Measurements from ENCODE around the gene TTC28.
"Not testable (repeated sequence)": the region's sequence is repeated elsewhere in the genome, so short reads cannot be mapped to it uniquely, and the experiment has no call there.

The TTC28 gene

GRCh38 chr22:28402060-28402459, 277.6 kb downstream of the TTC28 start:
- no peak for DNase-seq

GRCh38 chr22:28398981-28399380, 280.7 kb downstream of the TTC28 start:
- DNase-seq, result no peak

- DNase-seq, result no peak
Measured at GRCh38 chr22:28398355-28398754, 281.3 kb downstream of the TTC28 start.

DNA sequence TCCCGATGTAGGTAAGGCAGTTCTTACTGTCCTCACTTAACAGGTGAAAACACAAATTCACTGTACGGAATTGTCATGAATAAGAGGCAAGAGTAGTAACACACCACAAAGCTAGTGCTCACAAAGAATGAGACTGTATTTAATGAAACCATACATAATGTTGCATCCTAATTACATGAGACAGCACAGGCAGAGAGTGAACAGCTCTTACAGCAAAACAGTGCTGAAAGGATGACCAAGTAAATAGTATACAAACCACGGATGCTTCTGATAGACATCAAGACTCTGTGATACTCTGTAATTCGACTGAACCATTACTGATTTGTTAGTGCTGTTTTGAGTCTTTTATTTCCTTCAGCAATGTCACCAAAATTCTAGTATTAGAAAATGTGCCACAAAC, 282.3 kb downstream of the TTC28 start:
- DNase-seq, result no peak

DNA sequence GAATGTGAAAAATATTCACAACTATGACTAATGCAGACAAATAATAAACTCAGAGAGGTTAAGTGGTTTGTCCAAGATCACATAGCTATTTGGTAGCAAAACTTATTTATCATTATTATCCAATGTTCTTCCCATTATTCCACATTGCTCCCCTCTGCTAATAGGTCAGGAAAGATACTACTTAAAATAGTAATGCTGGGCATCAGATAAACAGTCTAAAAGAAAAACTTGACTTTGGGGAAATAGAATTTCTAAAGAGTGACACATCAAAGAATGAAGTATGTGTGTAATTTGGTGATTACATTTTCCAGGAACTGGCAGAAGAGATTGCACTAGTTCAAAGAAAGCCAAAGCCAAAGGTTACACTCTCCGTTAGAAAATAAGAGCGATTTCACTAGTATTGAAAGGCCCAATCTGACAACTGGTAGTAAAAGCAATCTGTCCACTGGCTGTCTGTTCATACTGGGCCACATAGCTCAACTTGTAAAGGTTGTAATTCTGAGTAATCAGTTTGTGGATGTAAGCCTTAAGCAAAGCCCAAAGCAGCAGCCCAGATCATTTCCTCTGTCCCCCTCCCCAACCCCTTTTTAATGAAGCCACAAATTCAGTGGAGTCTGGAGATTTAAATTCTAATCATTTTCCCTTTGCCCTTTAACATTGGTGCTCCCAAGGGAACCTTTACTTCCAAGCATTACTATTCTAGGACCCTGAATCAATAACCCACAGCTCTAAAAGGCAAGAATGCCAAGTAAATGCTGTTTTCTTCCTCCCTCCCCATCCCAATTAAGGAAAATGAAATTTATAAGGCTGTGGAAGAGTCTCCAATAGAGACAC, 283.5 kb downstream of the TTC28 start:
- peak; percentile 75 for DNase-seq

DNA sequence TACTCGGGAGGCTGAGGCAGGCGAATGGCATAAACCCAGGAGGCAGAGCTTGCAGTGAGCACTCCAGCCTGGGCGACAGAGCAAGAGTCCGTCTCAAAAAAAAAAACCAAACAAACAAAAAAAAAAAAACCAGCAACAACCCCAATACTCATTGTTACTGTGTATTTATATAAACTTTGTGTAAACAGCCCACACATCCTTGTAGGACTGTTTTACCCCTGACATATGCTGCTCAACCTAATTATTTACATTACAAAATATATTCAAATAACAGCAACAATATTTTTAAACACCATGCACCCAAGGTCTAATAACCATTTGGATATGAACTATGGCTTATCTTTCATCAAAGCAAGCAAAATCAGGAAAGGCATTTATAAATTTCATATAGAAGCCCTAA, 284.1 kb downstream of the TTC28 start:
- no peak for DNase-seq

DNA sequence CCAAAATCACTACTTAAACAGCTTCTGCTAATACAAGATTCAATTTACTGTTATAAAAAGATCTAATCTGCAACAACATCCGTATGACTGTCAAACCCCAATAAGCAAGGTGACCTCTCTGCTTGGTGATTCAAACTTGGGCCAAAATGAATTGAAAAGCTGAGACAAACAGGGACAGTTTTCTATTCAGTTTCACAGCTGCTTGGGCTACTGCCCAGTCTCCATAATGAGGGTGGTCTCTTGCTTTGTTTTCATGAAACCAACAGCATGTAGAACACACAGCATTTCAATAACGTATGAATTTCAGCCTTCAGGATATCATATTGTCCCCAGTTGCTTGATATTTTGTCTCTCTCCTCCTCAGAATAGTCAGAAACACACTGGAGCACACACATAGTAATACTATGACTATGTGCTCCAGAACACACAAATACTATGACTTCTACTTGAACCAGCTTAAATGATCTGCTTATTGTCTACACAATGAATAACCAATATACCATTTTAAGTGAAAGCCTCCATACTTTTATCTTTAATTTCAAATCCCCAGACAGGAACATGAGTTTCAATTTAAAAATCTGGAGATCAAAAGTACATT, 285.0 kb downstream of the TTC28 start:
- DNase-seq, result no peak

GRCh38 chr22:28381429-28382167, 298.0 kb downstream of the TTC28 start:
- no peak for DNase-seq

DNA sequence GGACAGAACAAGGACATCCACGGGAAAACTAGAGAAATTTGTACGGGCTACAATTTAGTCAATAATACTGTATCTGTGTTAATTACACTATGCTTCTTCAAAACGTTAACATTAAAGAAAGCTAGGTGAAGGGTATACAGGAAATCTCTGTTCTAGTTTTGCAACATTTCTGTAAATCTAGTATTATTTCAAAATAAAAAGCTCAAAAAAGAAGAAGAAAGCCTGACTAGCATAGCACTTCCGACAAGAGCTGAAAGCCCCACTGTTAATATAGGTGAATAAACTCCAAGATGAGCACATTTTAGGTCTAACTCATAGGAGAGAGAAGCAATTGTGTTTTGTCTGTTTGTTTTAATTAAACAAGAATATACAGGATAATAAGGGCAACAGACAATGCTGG, 299.7 kb downstream of the TTC28 start:
- peak; percentile 10 for DNase-seq

DNA sequence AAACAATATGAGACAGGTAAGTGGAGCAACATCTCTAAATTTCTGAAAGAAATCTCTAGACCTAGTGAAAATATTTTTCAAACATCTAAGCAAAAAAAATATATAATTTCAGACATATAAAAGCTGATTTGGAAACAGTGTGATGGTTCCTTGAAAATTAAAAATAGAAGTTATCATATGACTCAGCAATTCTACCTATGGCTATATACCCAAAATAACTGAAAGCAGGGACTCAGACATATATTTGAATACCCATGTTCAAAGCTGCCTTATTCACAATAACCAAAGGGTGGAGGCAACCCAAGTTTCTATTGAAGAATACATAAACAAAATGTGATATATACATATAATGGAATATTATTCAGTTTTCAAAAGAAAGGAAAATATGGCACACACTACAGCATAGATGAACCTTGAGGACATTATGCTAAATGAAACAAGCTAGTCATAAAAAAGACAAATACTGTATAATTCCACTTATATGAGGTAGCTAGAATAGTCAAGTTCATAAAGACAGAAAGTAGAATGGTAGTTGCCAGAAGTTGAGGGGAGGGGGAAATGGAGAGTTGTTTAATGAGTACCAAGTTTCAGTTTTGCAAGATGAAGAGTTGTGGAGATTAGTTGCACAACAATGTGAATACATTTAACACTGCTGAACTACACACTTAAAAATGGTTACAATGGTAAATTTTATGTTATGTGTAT, 300.4 kb downstream of the TTC28 start:
- DNase-seq, result peak; percentile 29

DNA sequence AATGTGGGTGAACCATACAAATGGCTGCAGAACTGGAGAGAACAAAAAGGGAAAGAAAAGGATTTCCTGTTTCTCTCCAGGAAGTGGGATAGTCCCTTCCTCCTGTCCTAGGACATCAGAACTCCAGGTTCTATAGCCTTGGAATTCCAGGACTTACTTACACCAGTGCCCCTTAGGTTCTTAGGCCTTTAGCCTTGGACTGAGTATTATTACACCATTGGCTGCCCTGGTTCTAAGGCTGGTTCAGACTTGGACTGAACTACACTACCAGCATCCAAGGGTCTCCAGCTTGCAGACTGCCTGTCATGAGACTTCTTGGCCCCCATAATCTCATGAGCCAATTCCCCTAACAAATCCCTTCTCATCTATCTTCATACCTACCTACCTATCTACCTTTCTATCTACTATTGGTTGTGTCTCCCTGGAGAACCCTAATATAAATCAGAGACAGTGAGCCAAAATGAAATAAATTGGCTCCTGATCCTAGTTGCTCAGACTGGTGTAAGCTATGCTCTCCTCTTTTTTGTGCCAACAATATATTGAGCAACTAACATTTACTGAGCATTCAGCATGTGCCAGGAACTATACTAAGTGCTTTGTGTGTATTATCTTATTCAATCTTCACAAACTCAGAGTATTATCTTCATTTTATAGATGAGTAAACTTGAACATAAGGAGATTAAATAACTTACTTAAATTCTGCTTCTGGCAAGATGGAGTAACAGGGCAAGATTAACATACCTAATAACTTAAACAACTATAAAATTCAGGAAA, 303.7 kb downstream of the TTC28 start:
- DNase-seq, result no peak

GRCh38 chr22:28373831-28374230, 305.8 kb downstream of the TTC28 start:
- peak; percentile 13 for DNase-seq

GRCh38 chr22:28369854-28370253, 309.8 kb downstream of the TTC28 start:
- peak; percentile 93 for DNase-seq

DNA sequence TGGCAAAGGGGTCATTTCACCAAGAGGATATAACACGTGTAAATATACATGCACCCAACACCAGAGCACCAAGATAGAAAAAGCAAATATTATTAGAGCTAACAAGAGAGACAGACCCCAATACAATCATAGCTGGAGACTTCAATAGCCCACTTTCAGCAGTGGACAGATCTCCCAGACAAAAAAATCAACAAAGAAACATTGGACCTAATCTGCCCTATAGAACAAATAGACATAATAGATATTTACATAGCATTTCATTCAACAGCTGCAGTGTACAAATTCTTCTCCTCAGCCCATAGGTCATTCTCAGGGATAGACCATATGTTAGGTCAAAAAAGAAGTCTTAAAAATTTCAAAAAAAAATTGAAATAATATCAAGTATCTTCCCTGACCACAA, 312.8 kb downstream of the TTC28 start:
- DNase-seq, result no peak

DNA sequence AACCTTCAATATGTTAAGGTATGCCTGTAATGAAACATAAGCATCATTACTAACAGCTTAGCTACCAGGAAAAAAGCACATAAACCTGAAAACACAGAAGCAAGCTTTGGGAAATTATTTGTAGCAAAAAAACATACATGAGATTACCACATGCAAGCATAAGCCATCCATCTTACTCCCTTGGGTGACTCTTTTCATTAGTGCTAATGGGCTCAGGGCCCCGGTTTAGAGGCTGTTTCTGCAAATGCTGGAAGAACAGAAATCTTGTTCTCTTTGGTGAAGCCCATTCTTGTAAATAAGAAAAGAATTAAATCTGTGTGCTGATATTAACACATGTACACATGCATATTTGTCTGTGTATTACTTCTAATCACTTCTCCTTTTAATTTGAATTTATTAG, 314.3 kb downstream of the TTC28 start:
- DNase-seq, result no peak

DNA sequence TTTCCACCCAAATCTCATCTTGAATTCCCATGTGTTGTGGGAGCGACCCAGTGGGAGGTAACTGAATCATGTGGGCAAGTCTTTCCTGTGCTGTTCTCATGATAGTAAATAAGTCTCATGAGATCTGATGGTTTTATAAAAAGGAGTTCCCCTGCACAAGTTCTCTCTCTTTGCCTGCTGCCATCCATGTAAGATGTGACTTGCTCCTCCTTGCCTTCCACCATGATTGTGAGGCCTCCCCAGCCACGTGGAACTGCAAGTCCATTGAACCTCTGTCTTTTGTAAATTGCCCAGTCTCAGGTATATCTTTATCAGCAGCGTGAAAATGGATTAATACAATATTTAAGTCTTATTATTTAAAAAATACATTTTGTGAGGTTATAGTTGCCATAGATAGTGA, 315.5 kb downstream of the TTC28 start:
- not testable (repeated sequence) for DNase-seq

- DNase-seq, result no peak
Measured at GRCh38 chr22:28360939-28361338, 318.7 kb downstream of the TTC28 start.

DNA sequence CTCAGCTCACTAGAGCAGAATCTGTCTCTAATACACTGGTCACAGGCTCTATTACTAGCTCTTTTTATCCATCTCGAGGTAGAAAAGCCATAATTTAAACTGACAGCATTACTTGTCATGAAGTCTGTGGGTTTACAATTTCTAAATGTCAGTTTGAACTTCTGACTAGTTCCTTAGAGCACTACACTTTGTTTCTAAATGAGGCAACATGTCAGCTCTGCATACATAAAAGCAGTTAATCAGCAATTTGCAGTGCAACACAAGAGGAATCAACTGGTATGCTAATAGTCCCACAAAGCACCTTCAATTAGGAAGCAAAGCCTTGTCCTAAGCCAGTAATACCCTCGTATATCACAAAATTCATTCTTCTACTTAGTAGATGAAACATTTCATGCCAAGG, 321.3 kb downstream of the TTC28 start:
- no peak for DNase-seq

GRCh38 chr22:28357193-28357592, 322.4 kb downstream of the TTC28 start:
- DNase-seq, result no peak

- no peak for DNase-seq
Measured at GRCh38 chr22:28351476-28351875, 328.2 kb downstream of the TTC28 start.

DNA sequence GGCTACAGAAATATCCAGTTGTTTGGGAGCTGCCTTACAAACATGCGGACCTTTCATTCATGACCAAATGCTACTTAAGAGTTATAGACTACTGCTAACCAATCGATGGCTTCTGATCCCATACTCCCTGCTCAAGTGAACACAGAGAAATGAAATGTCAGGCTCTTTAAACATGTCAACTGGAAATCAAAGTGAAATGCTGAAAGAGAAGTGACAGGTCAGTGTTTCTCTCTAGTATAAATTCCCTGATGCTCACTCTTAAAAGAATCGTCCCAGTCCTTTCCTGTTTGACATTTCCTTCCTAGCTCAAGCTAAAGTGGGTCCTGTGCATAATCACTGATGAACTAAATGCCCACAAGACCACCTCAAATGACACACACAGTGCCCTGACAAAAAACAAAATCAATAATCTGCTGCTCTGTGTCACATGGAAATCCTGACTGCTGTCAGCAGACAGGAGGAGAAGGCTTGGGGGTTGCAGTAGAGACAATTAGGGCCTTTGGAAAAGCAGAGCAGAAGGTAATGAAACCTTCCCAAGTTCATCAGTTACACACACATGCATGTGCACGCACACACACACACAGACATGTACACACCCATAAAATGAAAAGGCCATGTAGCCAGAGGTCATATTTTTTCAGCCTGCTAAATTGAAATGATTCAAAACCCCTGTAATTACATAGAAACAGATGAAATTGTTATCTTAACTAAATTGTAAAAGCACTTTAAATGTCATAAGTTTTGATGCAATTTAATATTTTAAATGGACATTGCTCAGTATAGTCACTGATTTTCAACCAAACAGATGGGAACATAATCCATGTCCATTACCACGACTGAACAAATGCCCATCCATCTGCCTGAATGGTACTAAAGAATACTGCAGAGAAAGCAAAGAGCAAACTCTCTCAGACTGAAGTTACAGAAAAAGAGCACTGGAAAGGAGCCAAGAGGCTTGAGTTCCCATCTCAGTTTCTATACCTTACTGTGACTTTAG, 330.7 kb downstream of the TTC28 start:
- no peak for DNase-seq
